Keratinocyte (primary cell): ENCODE results near the gene P2RY11. TPM values are rescaled to one million over a fixed set of nuclear protein-coding genes. Genes with fewer than 3 reads are reported as not detected.

Experiments
- DNase-seq: peaks from one replicate; pipeline ENCODE4 v3.0.0-alpha.2; 2011; ENCODE audit warnings: low read depth, missing footprints, low spot score
- FAIRE-seq: peaks from 2 replicates; lab custom pipeline; 2011; peaks lifted over from hg19 to GRCh38; lab: Jason Lieb, UNC
- H2AFZ ChIP-seq: 2 replicates; pipeline ENCODE4 v1.6.0; 2012; ENCODE audit warnings: low read length, control low read depth, inconsistent platforms; ENCODE audit not compliant: control insufficient read depth
- H3K27ac ChIP-seq: 2 replicates; pipeline ENCODE4 v1.5.1; 2011; ENCODE audit warnings: low read length; ENCODE audit not compliant: control insufficient read depth, insufficient read depth
- H3K27me3 ChIP-seq: 3 replicates; pipeline ENCODE4 v1.6.0; 2011; ENCODE audit warnings: low read length; ENCODE audit not compliant: control insufficient read depth, insufficient read depth; ENCODE audit errors: extremely low read depth
- H3K36me3 ChIP-seq, 2 experiments: 2 replicates in 1 of 2; 3 replicates in 1 of 2; pipeline ENCODE4 v1.5.1; 2011; ENCODE audit warnings: low read length in 2 of 2, mild to moderate bottlenecking in 1 of 2; ENCODE audit not compliant: control insufficient read depth in 2 of 2, insufficient read depth in 2 of 2; ENCODE audit errors: extremely low read depth in 1 of 2
- H3K4me1 ChIP-seq: 3 replicates; pipeline ENCODE4 v1.5.1; 2011; ENCODE audit warnings: low read length; ENCODE audit not compliant: control insufficient read depth, insufficient read depth; ENCODE audit errors: extremely low read depth
- H3K4me2 ChIP-seq: 3 replicates; pipeline ENCODE4 v1.6.0; 2011; ENCODE audit warnings: low read depth, low read length; ENCODE audit not compliant: control insufficient read depth, insufficient read depth; ENCODE audit errors: extremely low read depth
- H3K4me3 ChIP-seq, 3 experiments: fragments of 200-600 bp in 1 of 3; sonication (generic) in 1 of 3; 2 replicates in 2 of 3; 3 replicates in 1 of 3; pipeline ENCODE4 v1.5.1; 2011 to 2016; ENCODE audit warnings: low read length in 3 of 3, mild to moderate bottlenecking in 3 of 3, control low read depth in 2 of 3, inconsistent platforms in 1 of 3, low read depth in 1 of 3, mixed read lengths in 1 of 3, mixed run types in 1 of 3, moderate library complexity in 1 of 3; ENCODE audit not compliant: control insufficient read depth in 2 of 3, insufficient read depth in 2 of 3; ENCODE audit errors: extremely low read depth in 1 of 3
- H3K79me2 ChIP-seq: 2 replicates; pipeline ENCODE4 v1.6.0; 2012; ENCODE audit warnings: low read length; ENCODE audit not compliant: control insufficient read depth, insufficient read depth
- H3K9ac ChIP-seq: 3 replicates; pipeline ENCODE4 v1.6.0; 2011; ENCODE audit warnings: low read length; ENCODE audit not compliant: control insufficient read depth, insufficient read depth; ENCODE audit errors: extremely low read depth
- H3K9me1 ChIP-seq: 3 replicates; pipeline ENCODE4 v1.6.0; 2011; ENCODE audit warnings: low read length; ENCODE audit not compliant: control insufficient read depth, insufficient read depth; ENCODE audit errors: extremely low read depth
- H3K9me3 ChIP-seq: 2 replicates; pipeline ENCODE4 v1.5.1; 2012; ENCODE audit warnings: low read depth, low read length; ENCODE audit not compliant: control insufficient read depth
- H4K20me1 ChIP-seq: 3 replicates; pipeline ENCODE4 v1.6.0; 2011; ENCODE audit warnings: low read length; ENCODE audit not compliant: control insufficient read depth, insufficient read depth; ENCODE audit errors: extremely low read depth
- CTCF ChIP-seq, 3 experiments: IDR thresholded peaks in 1 of 3; conservative IDR thresholded peaks in 1 of 3; optimal IDR thresholded peaks in 1 of 3; 2 replicates in 2 of 3; 3 replicates in 1 of 3; pipeline versions ENCODE3 to v1.5.1; 2011; ENCODE audit warnings: low read length in 3 of 3, mild to moderate bottlenecking in 3 of 3, moderate library complexity in 2 of 3, control low read depth in 1 of 3, inconsistent platforms in 1 of 3; ENCODE audit not compliant: insufficient read depth in 2 of 3; ENCODE audit errors: extremely low read depth in 1 of 3
- EZH2 ChIP-seq: IDR thresholded peaks from one replicate; pipeline ENCODE4 v1.6.1; 2012; ENCODE audit warnings: inconsistent platforms, mild to moderate bottlenecking, low read length, moderate library complexity
- dilution Hi-C: fragments of 300-500 bp; cut with MboI; formaldehyde crosslinking; loops from one replicate; pipeline ENCODE4 v1.7.0; 2020; ENCODE audit warnings: low sequenced_read_pairs; ENCODE audit not compliant: extremely low pct_ligation_motif_present
- polyA plus RNA-seq, 5 experiments: library from polyadenylated mRNA; depleted of rRNA in 3 of 5; stranded (reverse) in 3 of 5; stranded (forward) in 1 of 5; unstranded in 1 of 5; fragments of >200 nt; gene quantifications; 1 replicate in 1 of 5; 2 replicates in 3 of 5; 3 replicates in 1 of 5; pipeline versions ENCODE4 v1.2.1 to v1.2.3, GENCODE V29; 2011 to 2012; ENCODE audit warnings: missing spikeins in 2 of 5, low read depth in 1 of 5, low replicate concordance in 1 of 5

P2RY11 gene
- polyA plus RNA-seq, 1 donor (not counting 4 experiments of a cell fraction or from before 2014, with no cell fraction given): 3.2 TPM

- dilution Hi-C loops: no loop called here
- Histone ChIP-seq H4K20me1 (peaks cover 2% of the 10 kb centered on the region), H2AFZ (no peak overlapping the region), H3K9me3 (no peaks in the 10 kb centered on the region), H3K4me1 (no peaks in the 10 kb centered on the region), H3K27me3 (no peaks in the 10 kb centered on the region), H3K9me1 (no peaks in the 10 kb centered on the region), H3K79me2 (no peaks in the 10 kb centered on the region), H3K4me2 (no peak overlapping the region), H3K36me3 (peaks cover 40 to 52% of the 10 kb centered on the region in 2 experiments), H3K9ac (no peak overlapping the region), H3K27ac (no peak overlapping the region), H3K4me3 (no peak overlapping the region)
- DNase-seq (no peak), FAIRE-seq (no peak)
- no peak for TF ChIP-seq EZH2
- TF ChIP-seq CTCF (optimal IDR thresholded peaks at IDR 0.05 in 1 of 3, IDR thresholded peaks at IDR 0.05 in 1 of 3, conservative IDR thresholded peaks at IDR 0.05 in 1 of 3; ENCODE audit: extremely low read depth in 1 of 3, insufficient read depth in 2 of 3, low read length in 3 of 3): no peak
Measured at GRCh38 chr19:10151521-10151920, 40.0 kb downstream of the P2RY11 start.

- H3K36me3 ChIP-seq: peaks cover 38 to 50% of the 10 kb centered on the region in 2 experiments
- no peak for DNase-seq
- no peaks in the 10 kb centered on the region for H3K27me3 ChIP-seq
- H3K9me3 ChIP-seq: no peaks in the 10 kb centered on the region
- no peak overlapping the region for H3K9ac ChIP-seq
- no peaks in the 10 kb centered on the region for H3K79me2 ChIP-seq
- no peak overlapping the region for H3K4me2 ChIP-seq
- FAIRE-seq: no peak
- dilution Hi-C loops: no loop called here
- H3K4me1 ChIP-seq: no peaks in the 10 kb centered on the region
- no peak for TF ChIP-seq CTCF (optimal IDR thresholded peaks at IDR 0.05 in 1 of 3, IDR thresholded peaks at IDR 0.05 in 1 of 3, conservative IDR thresholded peaks at IDR 0.05 in 1 of 3; ENCODE audit: extremely low read depth in 1 of 3, insufficient read depth in 2 of 3, low read length in 3 of 3)
- TF ChIP-seq EZH2: no peak
- H3K4me3 ChIP-seq: no peak overlapping the region
- H2AFZ ChIP-seq: no peak overlapping the region
- no peaks in the 10 kb centered on the region for H4K20me1 ChIP-seq
- H3K27ac ChIP-seq: no peak overlapping the region
- H3K9me1 ChIP-seq: no peaks in the 10 kb centered on the region
Measured at GRCh38 chr19:10152100-10152499, 40.6 kb downstream of the P2RY11 start.
